GM12878 (cell line): ENCODE measurements around the gene ABI3. TPM values are rescaled to one million over a fixed set of nuclear protein-coding genes. Genes with fewer than 3 reads are reported as not detected.

Experiments used
- ATAC-seq: fragments of 200-7000 bp; cut with Tn5 transposase; 3 replicates; pipeline ENCODE4 v1.9.1; 2020; ENCODE audit warnings: mild to moderate bottlenecking, moderate library complexity
- BruUV-seq: library from RNA; stranded (reverse); fragments of 400-500 nt; replicated peaks from 2 replicates; lab custom pipeline; 2021; lab: Mats Ljungman, UMichigan
- CTCF ChIA-PET: fragments of 300-600 bp; sonication (Branson Sonifier 250); formaldehyde crosslinking; extraction: SDS; loops from one replicate; lab custom pipeline; 2021; ENCODE audit warnings: inconsistent platforms; lab: Yijun Ruan, JAX
- POLR2A ChIA-PET: fragments of 350-600 bp; formaldehyde crosslinking; extraction: SDS; loops from one replicate; lab custom pipeline; 2021; ENCODE audit warnings: inconsistent platforms; lab: Charles Lee
- RAD21 ChIA-PET: fragments of 300-600 bp; sonication (Branson Sonifier 250); formaldehyde crosslinking; loops from one replicate; lab custom pipeline; 2023; ENCODE audit warnings: antibody characterized with exemption; ENCODE audit not compliant: unreplicated experiment; lab: Charles Lee
- SMC1A ChIA-PET: fragments of 300-600 bp; sonication (Branson Sonifier 250); formaldehyde crosslinking; loops from one replicate; lab custom pipeline; 2023; ENCODE audit not compliant: unreplicated experiment, uncharacterized antibody; lab: Charles Lee
- DNase-seq: peaks from one replicate; pipeline ENCODE4 v3.0.0-alpha.2; 2011; ENCODE audit warnings: low read depth, low spot score
- FAIRE-seq: peaks from 3 replicates; lab custom pipeline; 2011; peaks lifted over from hg19 to GRCh38; lab: Jason Lieb, UNC
- H2AFZ ChIP-seq: 2 replicates; pipeline ENCODE4 v1.6.0; 2011; ENCODE audit warnings: low read depth, low read length, control low read depth; ENCODE audit not compliant: control insufficient read depth
- H3K27ac ChIP-seq: 2 replicates; pipeline ENCODE4 v1.5.1; 2011; ENCODE audit warnings: control low read depth; ENCODE audit not compliant: control insufficient read depth, insufficient read depth
- H3K27me3 ChIP-seq, 2 experiments: replicated peaks in 1 of 2; 2 replicates each; pipeline versions ENCODE4 v1.6.0 to v1.6.1; 2011; ENCODE audit warnings: low read length in 1 of 2; ENCODE audit not compliant: control insufficient read depth in 2 of 2, insufficient read depth in 2 of 2
- H3K36me3 ChIP-seq, 2 experiments: 2 replicates each; pipeline ENCODE4 v1.5.1; 2011; ENCODE audit warnings: low read length in 1 of 2; ENCODE audit not compliant: control insufficient read depth in 2 of 2, insufficient read depth in 2 of 2
- H3K4me1 ChIP-seq: 2 replicates; pipeline ENCODE4 v1.6.1; 2011; ENCODE audit warnings: mild to moderate bottlenecking, low read length, moderate library complexity, mixed read lengths; ENCODE audit not compliant: control insufficient read depth, insufficient read depth
- H3K4me2 ChIP-seq: 2 replicates; pipeline ENCODE4 v1.6.0; 2011; ENCODE audit warnings: control low read depth; ENCODE audit not compliant: control insufficient read depth, insufficient read depth
- H3K4me3 ChIP-seq: fragments of 200-600 bp; sonication (generic); 2 replicates; pipeline ENCODE4 v1.5.1; 2016
- H3K79me2 ChIP-seq: 2 replicates; pipeline ENCODE4 v1.6.0; 2011; ENCODE audit warnings: low read length; ENCODE audit not compliant: control insufficient read depth, insufficient read depth
- H3K9ac ChIP-seq: 2 replicates; pipeline ENCODE4 v1.8.0; 2011; ENCODE audit warnings: low read length, control low read depth, mixed read lengths; ENCODE audit not compliant: control insufficient read depth, insufficient read depth
- H3K9me3 ChIP-seq: replicated peaks from 3 replicates; pipeline ENCODE4 v1.5.1; 2011; ENCODE audit warnings: mild to moderate bottlenecking, low read length; ENCODE audit not compliant: control insufficient read depth, insufficient read depth
- H4K20me1 ChIP-seq: 2 replicates; pipeline ENCODE4 v1.6.0; 2011; ENCODE audit not compliant: control insufficient read depth, insufficient read depth
- ATF7 ChIP-seq: fragments of 450-650 bp; IDR thresholded peaks from 2 replicates; pipeline ENCODE4 v1.6.1; 2016; ENCODE audit warnings: low read depth, mild to moderate bottlenecking
- FOS ChIP-seq: IDR thresholded peaks from 3 replicates; pipeline ENCODE4 v1.6.1; 2011; ENCODE audit warnings: borderline replicate concordance; ENCODE audit not compliant: insufficient read length; ENCODE audit errors: extremely low read depth
- HDGF ChIP-seq: fragments of 450-650 bp; IDR thresholded peaks from 2 replicates; pipeline ENCODE4 v1.6.1; 2016; ENCODE audit warnings: antibody characterized with exemption
- NFYB ChIP-seq: IDR thresholded peaks from 2 replicates; pipeline ENCODE4 v1.6.1; 2011; ENCODE audit warnings: low read depth, mild to moderate bottlenecking, low read length, improper control_type of control experiment, moderate library complexity; ENCODE audit not compliant: insufficient read depth
- POLR2AphosphoS2 ChIP-seq: IDR thresholded peaks from 2 replicates; pipeline ENCODE4 v1.6.1; 2011; ENCODE audit warnings: low read depth, mild to moderate bottlenecking, low read length, improper control_type of control experiment, moderate library complexity
- POLR2AphosphoS5 ChIP-seq: IDR thresholded peaks from 2 replicates; pipeline ENCODE4 v1.6.1; 2011; ENCODE audit warnings: mild to moderate bottlenecking, low read length, inconsistent platforms
- RAD51 ChIP-seq: fragments of 450-650 bp; IDR thresholded peaks from 2 replicates; pipeline ENCODE4 v1.6.1; 2016; ENCODE audit warnings: moderate library complexity, mild to moderate bottlenecking, inconsistent platforms
- RCOR1 ChIP-seq: conservative IDR thresholded peaks from 2 replicates; pipeline ENCODE4 v1.6.1; 2012; ENCODE audit warnings: low read depth, low read length, improper control_type of control experiment
- TARDBP ChIP-seq: IDR thresholded peaks from 2 replicates; pipeline ENCODE4 v1.6.1; 2016; ENCODE audit warnings: borderline replicate concordance
- ZBED1 ChIP-seq: IDR thresholded peaks from 2 replicates; pipeline ENCODE4 v1.6.1; 2016; ENCODE audit warnings: borderline replicate concordance
- ZNF207 ChIP-seq: fragments of 450-650 bp; IDR thresholded peaks from 2 replicates; pipeline ENCODE4 v1.6.1; 2014; ENCODE audit warnings: antibody characterized with exemption, mild to moderate bottlenecking, borderline replicate concordance
- WGBS: methylation state at CpG from one replicate; pipeline ENCODE4 v1.1.6; 2016; ENCODE audit warnings: low lambda C conversion rate; ENCODE audit not compliant: insufficient replicate concordance, insufficient coverage; ENCODE audit errors: missing lambda C conversion rate; 5-methylcytosine and 5-hydroxymethylcytosine counted together
- in situ Hi-C: fragments of 300-500 bp; cut with MboI; formaldehyde crosslinking; loops from 9 replicates; pipeline ENCODE4 v1.14.3; 2018; ENCODE audit warnings: mixed read lengths
- intact Hi-C: fragments of 100-400 bp; cut with micrococcal nuclease; formaldehyde crosslinking; loops from one replicate; pipeline ENCODE4 v1.14.2; 2022; ENCODE audit not compliant: unreplicated experiment
- polyA plus RNA-seq, 11 experiments: library from polyadenylated mRNA; depleted of rRNA in 4 of 11; unstranded in 6 of 11; stranded (reverse) in 5 of 11; fragments of >200 nt; fragmentation: Nextera tagmentation in 4 of 11; fragmentation: Illumina TruSeq in 1 of 11; extraction: Ambion mirVana in 4 of 11; extraction: Trizol in 1 of 11; gene quantifications; 1 replicate in 1 of 11; 2 replicates in 10 of 11; pipeline versions ENCODE4 v1.2.1 to v1.2.3, GENCODE V29; 2011 to 2016; ENCODE audit warnings: inconsistent platforms in 2 of 11, missing spikeins in 2 of 11, low read depth in 1 of 11
- total RNA-seq, 4 experiments: library from RNA; depleted of rRNA in 3 of 4; stranded (reverse); fragments of >200 nt in 3 of 4; fragmentation: Illumina TruSeq in 1 of 4; extraction: Trizol in 1 of 4; gene quantifications; 2 replicates each; pipeline versions ENCODE4 v1.2.1 to v1.2.3, GENCODE V29; 2013 to 2021
- TF ChIP-seq, protein P1 (sequence below): fragments of 450-650 bp; formaldehyde crosslinking; IDR thresholded peaks from 2 replicates; pipeline ENCODE4 v1.4.0; 2022; ENCODE audit warnings: mild to moderate bottlenecking, moderate library complexity
- TF ChIP-seq, protein P2 (sequence below): fragments of 450-650 bp; IDR thresholded peaks from 2 replicates; pipeline ENCODE4 v1.6.1; 2016; ENCODE audit warnings: mild to moderate bottlenecking
- TF ChIP-seq, protein P3 (sequence below): fragments of 450-650 bp; IDR thresholded peaks from 2 replicates; pipeline ENCODE4 v1.6.1; 2017; ENCODE audit warnings: mild to moderate bottlenecking, moderate library complexity

ABI3 gene
- total and polyA plus RNA-seq, 10 of the 15 experiments (the other 5 are each of a cell fraction or from before 2014, with no cell fraction given): 13.4 to 109 (median 51.1) TPM

DNA sequence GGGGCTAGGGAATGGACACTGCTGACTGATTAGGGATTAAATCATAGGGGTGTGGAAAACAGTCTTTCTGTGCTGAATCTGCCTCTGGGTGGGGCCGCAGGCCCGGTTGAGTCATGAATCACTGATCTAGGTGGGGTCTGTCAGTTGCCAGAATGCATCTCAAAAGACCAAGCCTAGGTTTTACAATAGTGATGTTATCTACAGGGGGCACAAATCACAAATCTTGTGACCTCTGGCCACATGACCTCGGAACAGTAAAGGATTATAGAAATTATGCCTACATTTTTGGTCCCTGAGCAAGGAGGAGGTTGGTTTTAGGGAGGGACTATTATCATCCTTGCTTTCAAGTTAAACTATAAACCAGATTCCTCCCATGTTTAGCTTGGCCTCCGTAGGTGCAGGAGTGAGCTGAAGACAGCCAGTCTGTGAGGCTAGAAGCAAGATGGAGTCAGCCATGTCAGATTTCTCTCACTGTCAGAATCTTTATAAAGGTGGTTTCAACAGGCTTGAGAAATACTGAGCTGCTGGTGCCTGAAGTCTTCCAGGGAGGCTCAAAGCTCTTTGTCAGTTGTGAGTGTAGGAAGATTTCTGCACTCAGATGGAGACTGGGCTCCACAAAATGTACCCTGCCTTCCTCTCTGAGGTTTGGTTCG, 13.0 kb upstream of the ABI3 start (continued):
- TF ChIP-seq, protein P1, sequence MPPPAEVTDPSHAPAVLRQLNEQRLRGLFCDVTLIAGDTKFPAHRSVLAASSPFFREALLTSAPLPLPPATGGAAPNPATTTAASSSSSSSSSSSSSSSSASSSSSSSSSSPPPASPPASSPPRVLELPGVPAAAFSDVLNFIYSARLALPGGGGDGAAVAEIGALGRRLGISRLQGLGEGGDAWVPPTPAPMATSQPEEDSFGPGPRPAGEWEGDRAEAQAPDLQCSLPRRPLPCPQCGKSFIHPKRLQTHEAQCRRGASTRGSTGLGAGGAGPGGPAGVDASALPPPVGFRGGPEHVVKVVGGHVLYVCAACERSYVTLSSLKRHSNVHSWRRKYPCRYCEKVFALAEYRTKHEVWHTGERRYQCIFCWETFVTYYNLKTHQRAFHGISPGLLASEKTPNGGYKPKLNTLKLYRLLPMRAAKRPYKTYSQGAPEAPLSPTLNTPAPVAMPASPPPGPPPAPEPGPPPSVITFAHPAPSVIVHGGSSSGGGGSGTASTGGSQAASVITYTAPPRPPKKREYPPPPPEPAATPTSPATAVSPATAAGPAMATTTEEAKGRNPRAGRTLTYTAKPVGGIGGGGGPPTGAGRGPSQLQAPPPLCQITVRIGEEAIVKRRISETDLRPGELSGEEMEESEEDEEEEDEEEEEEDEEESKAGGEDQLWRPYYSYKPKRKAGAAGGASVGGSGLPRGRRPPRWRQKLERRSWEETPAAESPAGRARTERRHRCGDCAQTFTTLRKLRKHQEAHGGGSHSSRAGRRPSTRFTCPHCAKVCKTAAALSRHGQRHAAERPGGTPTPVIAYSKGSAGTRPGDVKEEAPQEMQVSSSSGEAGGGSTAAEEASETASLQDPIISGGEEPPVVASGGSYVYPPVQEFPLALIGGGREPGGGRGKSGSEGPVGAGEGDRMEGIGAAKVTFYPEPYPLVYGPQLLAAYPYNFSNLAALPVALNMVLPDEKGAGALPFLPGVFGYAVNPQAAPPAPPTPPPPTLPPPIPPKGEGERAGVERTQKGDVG: no peak
- TF ChIP-seq ZBED1: no peak
- TF ChIP-seq TARDBP: no peak
- TF ChIP-seq ATF7: no peak
- no peak for TF ChIP-seq HDGF
- no peak for TF ChIP-seq FOS
- TF ChIP-seq ZNF207: no peak
- TF ChIP-seq, all 136 proteins: peak for 0

DNA sequence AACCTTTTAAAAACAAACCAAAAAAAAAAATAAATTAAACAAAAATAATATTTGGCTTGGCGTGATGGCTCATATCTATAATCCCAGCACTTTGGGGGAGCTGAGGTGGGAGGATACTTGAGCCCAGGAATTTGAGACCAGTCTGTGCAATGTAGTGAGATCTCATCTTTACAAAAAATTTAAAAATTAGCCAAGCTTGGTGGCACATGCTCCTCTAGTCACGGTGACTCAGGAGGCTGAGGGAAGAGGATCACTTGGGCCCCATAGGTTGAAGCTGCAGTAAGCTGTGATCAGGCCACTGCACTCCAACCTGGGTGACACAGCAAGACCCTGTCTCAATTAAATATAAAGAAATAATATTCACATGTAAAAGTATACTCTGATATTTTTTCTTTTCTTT, 12.3 kb upstream of the ABI3 start:
- Histone ChIP-seq H3K79me2 (no peaks in the 10 kb centered on the region), H3K4me3 (no peak overlapping the region), H2AFZ (no peak overlapping the region), H4K20me1 (no peaks in the 10 kb centered on the region), H3K9me3 (no peaks in the 10 kb centered on the region), H3K9ac (no peak overlapping the region), H3K36me3 (no peaks in the 10 kb centered on the region), H3K27ac (no peak overlapping the region), H3K4me2 (no peak overlapping the region), H3K27me3 (no peaks in the 10 kb centered on the region), H3K4me1 (peaks cover 28% of the 10 kb centered on the region)
- no TSS peak for BruUV-seq
- DNase-seq: no peak
- ATAC-seq: no peak
- FAIRE-seq: no peak
- ChIA-PET SMC1A (interaction anchor here (1.1 to 12.1 kb wide), 4 partner anchors 9 to 30 kb away, joined by 3 to 354 read pairs (median 3); partner anchors contain the start of genes ABI3 and GNGT2), POLR2A (interaction anchor here (0.7 to 16.8 kb wide), 3 partner anchors 15 to 1024 kb away, joined by 3 to 537 read pairs (median 3); partner anchors contain the start of genes ABI3 and GNGT2), CTCF (interaction anchor here (0.7 to 3.8 kb wide), 8 partner anchors 11 to 29 kb away, joined by 3 to 20 read pairs (median 4); no protein-coding TSS in a partner anchor), RAD21 (interaction anchor here (0.7 to 12.9 kb wide), 4 partner anchors 15 to 170 kb away, joined by 3 to 355 read pairs (median 3); partner anchors contain the start of genes ABI3 and GNGT2)
- in situ Hi-C loops (no loop called here), intact Hi-C loops (loop anchor here (10.0 kb wide), 1 partner anchor 303 kb away; the partner anchor contains the start of gene ATP5MC1)
- 71% methylated on average over 2 of the region's 2 CpGs for WGBS
- TF ChIP-seq RCOR1: no peak
- no peak for TF ChIP-seq RAD51
- TF ChIP-seq, protein P2, sequence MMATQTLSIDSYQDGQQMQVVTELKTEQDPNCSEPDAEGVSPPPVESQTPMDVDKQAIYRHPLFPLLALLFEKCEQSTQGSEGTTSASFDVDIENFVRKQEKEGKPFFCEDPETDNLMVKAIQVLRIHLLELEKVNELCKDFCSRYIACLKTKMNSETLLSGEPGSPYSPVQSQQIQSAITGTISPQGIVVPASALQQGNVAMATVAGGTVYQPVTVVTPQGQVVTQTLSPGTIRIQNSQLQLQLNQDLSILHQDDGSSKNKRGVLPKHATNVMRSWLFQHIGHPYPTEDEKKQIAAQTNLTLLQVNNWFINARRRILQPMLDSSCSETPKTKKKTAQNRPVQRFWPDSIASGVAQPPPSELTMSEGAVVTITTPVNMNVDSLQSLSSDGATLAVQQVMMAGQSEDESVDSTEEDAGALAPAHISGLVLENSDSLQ: no peak
- TF ChIP-seq POLR2AphosphoS5: no peak
- TF ChIP-seq, protein P3, sequence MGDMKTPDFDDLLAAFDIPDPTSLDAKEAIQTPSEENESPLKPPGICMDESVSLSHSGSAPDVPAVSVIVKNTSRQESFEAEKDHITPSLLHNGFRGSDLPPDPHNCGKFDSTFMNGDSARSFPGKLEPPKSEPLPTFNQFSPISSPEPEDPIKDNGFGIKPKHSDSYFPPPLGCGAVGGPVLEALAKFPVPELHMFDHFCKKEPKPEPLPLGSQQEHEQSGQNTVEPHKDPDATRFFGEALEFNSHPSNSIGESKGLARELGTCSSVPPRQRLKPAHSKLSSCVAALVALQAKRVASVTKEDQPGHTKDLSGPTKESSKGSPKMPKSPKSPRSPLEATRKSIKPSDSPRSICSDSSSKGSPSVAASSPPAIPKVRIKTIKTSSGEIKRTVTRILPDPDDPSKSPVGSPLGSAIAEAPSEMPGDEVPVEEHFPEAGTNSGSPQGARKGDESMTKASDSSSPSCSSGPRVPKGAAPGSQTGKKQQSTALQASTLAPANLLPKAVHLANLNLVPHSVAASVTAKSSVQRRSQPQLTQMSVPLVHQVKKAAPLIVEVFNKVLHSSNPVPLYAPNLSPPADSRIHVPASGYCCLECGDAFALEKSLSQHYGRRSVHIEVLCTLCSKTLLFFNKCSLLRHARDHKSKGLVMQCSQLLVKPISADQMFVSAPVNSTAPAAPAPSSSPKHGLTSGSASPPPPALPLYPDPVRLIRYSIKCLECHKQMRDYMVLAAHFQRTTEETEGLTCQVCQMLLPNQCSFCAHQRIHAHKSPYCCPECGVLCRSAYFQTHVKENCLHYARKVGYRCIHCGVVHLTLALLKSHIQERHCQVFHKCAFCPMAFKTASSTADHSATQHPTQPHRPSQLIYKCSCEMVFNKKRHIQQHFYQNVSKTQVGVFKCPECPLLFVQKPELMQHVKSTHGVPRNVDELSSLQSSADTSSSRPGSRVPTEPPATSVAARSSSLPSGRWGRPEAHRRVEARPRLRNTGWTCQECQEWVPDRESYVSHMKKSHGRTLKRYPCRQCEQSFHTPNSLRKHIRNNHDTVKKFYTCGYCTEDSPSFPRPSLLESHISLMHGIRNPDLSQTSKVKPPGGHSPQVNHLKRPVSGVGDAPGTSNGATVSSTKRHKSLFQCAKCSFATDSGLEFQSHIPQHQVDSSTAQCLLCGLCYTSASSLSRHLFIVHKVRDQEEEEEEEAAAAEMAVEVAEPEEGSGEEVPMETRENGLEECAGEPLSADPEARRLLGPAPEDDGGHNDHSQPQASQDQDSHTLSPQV: no peak
- no peak for TF ChIP-seq POLR2AphosphoS2
- TF ChIP-seq NFYB: no peak
